Adrenal gland (tissue), 5 donors: ENCODE results near the gene ZEB1.

ENCODE experiments used
- CTCF ChIP-seq, 6 experiments: fragments of 450-650 bp in 4 of 6; fragments of 200-600 bp in 2 of 6; sonication (generic) in 1 of 6; IDR thresholded peaks; 1 replicate in 5 of 6; 2 replicates in 1 of 6; pipeline versions ENCODE4 v1.5.1 to v1.8.0; 2016 to 2021; ENCODE audit warnings: antibody characterized with exemption in 6 of 6, mild to moderate bottlenecking in 2 of 6, moderate library complexity in 1 of 6
- POLR2A ChIP-seq, 2 donors: fragments of 450-650 bp; IDR thresholded peaks; one replicate each; pipeline ENCODE4 v1.6.1; 2017; ENCODE audit warnings: antibody characterized with exemption in 2 of 2, mild to moderate bottlenecking in 2 of 2, moderate library complexity in 1 of 2
- donor health status: DM: no; HTN: no; CAD: no.

GRCh38 chr10:31483546-31483945 lies 164.5 kb downstream of the ZEB1 start:
- TF ChIP-seq CTCF (IDR thresholded peaks at IDR 0.05) (no peak), POLR2A (IDR thresholded peaks at IDR 0.05) (no peak)
